HEK293 (cell line): Measurements from ENCODE around the gene ADCK2.

Source experiments
- BCL11A ChIP-seq: fragments of 450-650 bp; formaldehyde crosslinking; IDR thresholded peaks from 2 replicates; pipeline ENCODE4 v1.5.1; 2016; ENCODE audit warnings: low read depth, missing biosample characterization, missing genetic modification characterization
- SCRT2 ChIP-seq: fragments of 450-650 bp; formaldehyde crosslinking; IDR thresholded peaks from 2 replicates; pipeline ENCODE4 v1.5.1; 2016; ENCODE audit warnings: missing biosample characterization, missing genetic modification characterization
- ZNF121 ChIP-seq: fragments of 450-650 bp; formaldehyde crosslinking; IDR thresholded peaks from 2 replicates; pipeline ENCODE4 v1.5.1; 2016; ENCODE audit warnings: missing biosample characterization, missing genetic modification characterization
- ZNF777 ChIP-seq: fragments of 450-650 bp; formaldehyde crosslinking; IDR thresholded peaks from 2 replicates; pipeline ENCODE4 v1.5.1; 2017; ENCODE audit warnings: missing biosample characterization, missing genetic modification characterization, borderline replicate concordance
- TF ChIP-seq, protein P1 (sequence below): fragments of 450-650 bp; formaldehyde crosslinking; IDR thresholded peaks from 2 replicates; pipeline ENCODE4 v1.5.1; 2016; ENCODE audit warnings: missing biosample characterization, missing genetic modification characterization

DNA sequence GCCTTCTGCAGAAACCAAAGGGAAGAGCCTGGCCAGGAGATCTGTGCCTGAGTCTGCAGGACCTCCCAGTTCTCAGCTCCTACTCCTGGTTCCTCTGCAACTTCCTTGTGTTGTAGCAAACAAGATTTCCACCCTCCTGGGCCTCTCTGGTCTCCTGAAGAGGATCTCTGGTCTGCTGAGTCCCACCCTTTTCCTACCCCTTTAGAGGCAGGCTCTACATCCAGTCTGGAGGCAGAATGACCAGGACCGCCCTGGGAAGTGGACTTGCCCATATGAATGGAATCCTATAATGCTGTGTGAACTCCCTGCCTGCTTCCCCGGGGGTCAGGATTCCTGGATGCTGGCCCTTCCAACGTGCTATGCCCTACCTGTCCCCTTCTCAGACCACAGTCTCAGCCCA, 35.3 kb upstream of the ADCK2 start:
- TF ChIP-seq ZNF777 (tag by site-specific recombination) (no peak), BCL11A (tag by site-specific recombination) (no peak), ZNF121 (tag by site-specific recombination) (no peak), SCRT2 (tag by site-specific recombination) (no peak)
- TF ChIP-seq, protein P1, sequence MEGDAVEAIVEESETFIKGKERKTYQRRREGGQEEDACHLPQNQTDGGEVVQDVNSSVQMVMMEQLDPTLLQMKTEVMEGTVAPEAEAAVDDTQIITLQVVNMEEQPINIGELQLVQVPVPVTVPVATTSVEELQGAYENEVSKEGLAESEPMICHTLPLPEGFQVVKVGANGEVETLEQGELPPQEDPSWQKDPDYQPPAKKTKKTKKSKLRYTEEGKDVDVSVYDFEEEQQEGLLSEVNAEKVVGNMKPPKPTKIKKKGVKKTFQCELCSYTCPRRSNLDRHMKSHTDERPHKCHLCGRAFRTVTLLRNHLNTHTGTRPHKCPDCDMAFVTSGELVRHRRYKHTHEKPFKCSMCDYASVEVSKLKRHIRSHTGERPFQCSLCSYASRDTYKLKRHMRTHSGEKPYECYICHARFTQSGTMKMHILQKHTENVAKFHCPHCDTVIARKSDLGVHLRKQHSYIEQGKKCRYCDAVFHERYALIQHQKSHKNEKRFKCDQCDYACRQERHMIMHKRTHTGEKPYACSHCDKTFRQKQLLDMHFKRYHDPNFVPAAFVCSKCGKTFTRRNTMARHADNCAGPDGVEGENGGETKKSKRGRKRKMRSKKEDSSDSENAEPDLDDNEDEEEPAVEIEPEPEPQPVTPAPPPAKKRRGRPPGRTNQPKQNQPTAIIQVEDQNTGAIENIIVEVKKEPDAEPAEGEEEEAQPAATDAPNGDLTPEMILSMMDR (tag by site-specific recombination), result no peak
